Type B pancreatic cell (in vitro differentiated cells): Measurements from ENCODE around the gene OLFML2A. TPM values are rescaled to one million over a fixed set of nuclear protein-coding genes. Genes with fewer than 3 reads are reported as not detected.
A peak's percentile ranks its signal among the peaks of the same experiment; 100 is the strongest.

Experiments used
- DNase-seq: peaks from one replicate; pipeline ENCODE4 v3.0.0; 2021; ENCODE audit warnings: mixed read lengths; ENCODE audit not compliant: unreplicated experiment; ENCODE audit errors: extremely low spot score
- H3K27ac Mint-ChIP-seq: 2 replicates; pipeline ENCODE4 v1.8.0; 2021; ENCODE audit warnings: mild to moderate bottlenecking, mixed read lengths
- H3K27me3 Mint-ChIP-seq: 2 replicates; pipeline ENCODE4 v1.8.0; 2021; ENCODE audit warnings: mixed read lengths
- H3K36me3 Mint-ChIP-seq: 2 replicates; pipeline ENCODE4 v1.8.0; 2021; ENCODE audit warnings: mixed read lengths
- H3K4me1 Mint-ChIP-seq: one replicate; pipeline ENCODE4 v1.8.0; 2021; ENCODE audit warnings: mixed read lengths; ENCODE audit not compliant: unreplicated experiment
- H3K4me3 Mint-ChIP-seq: 2 replicates; pipeline ENCODE4 v1.8.0; 2021; ENCODE audit warnings: mild to moderate bottlenecking, mixed read lengths
- H3K9me3 Mint-ChIP-seq: 2 replicates; pipeline ENCODE4 v1.8.0; 2021; ENCODE audit warnings: mixed read lengths
- CTCF ChIP-seq: fragments of 200-600 bp; sonication (generic); conservative IDR thresholded peaks from 2 replicates; pipeline ENCODE4 v1.5.0; 2021; ENCODE audit warnings: antibody characterized with exemption, mild to moderate bottlenecking
- total RNA-seq: library from RNA; stranded (reverse); gene quantifications from 2 replicates; pipeline ENCODE4 v1.2.1, GENCODE V29; 2021; ENCODE audit warnings: low replicate concordance

Gene OLFML2A
- total RNA-seq, 1 donor from 2014 or later = 6.3 TPM

- H3K27me3 Mint-ChIP-seq = peaks cover 3% of the 10 kb centered on the region
- peaks cover 12% of the 10 kb centered on the region for H3K4me1 Mint-ChIP-seq
These were observed 75.3 kb downstream of the OLFML2A start for GRCh38 chr9:124852121-124852828.

GRCh38 chr9:124852829-124853531, 76.0 kb downstream of the OLFML2A start, which contains the start of gene WDR38:
Gene WDR38, plus strand, starts transcription at chr9:124853460. Its CDS starts 72 bp downstream, at chr9:124853532.
- peak within 1 kb of the TSS; percentile 81 for H3K4me3 Mint-ChIP-seq
- H3K36me3 Mint-ChIP-seq = no peaks in the 10 kb centered on the region
- DNase-seq = peak; percentile 88
- H3K4me1 Mint-ChIP-seq = peaks cover 12% of the 10 kb centered on the region
- H3K27ac Mint-ChIP-seq = peak within 1 kb of the TSS; percentile 79
- TF ChIP-seq CTCF = peak; percentile 100
- H3K9me3 Mint-ChIP-seq = no peaks in the 10 kb centered on the region
- H3K27me3 Mint-ChIP-seq = peaks cover 3% of the 10 kb centered on the region

More at GRCh38 chr9:124852121-124852828, 75.3 kb downstream of the OLFML2A start:
- no peak for TF ChIP-seq CTCF
- Mint-ChIP-seq H3K27ac (peak overlapping the region; percentile 79), H3K4me3 (peak overlapping the region; percentile 81), H3K36me3 (no peaks in the 10 kb centered on the region), H3K9me3 (no peaks in the 10 kb centered on the region)
- no peak for DNase-seq

- H3K9me3 Mint-ChIP-seq = no peaks in the 10 kb centered on the region
- peaks cover 12% of the 10 kb centered on the region for H3K4me1 Mint-ChIP-seq
- no peaks in the 10 kb centered on the region for H3K36me3 Mint-ChIP-seq
- no peak overlapping the region for H3K27ac Mint-ChIP-seq
- H3K4me3 Mint-ChIP-seq = peak overlapping the region; percentile 81
- peaks cover 3% of the 10 kb centered on the region for H3K27me3 Mint-ChIP-seq
- DNase-seq = no peak
- no peak for TF ChIP-seq CTCF
These were observed 76.7 kb downstream of the OLFML2A start for GRCh38 chr9:124853605-124854143.

GRCh38 chr9:124854161-124854560, 77.2 kb downstream of the OLFML2A start:
- DNase-seq = no peak
- peaks cover 12% of the 10 kb centered on the region for H3K4me1 Mint-ChIP-seq
- H3K36me3 Mint-ChIP-seq = no peaks in the 10 kb centered on the region
- no peak overlapping the region for H3K27ac Mint-ChIP-seq
- no peaks in the 10 kb centered on the region for H3K9me3 Mint-ChIP-seq
- TF ChIP-seq CTCF = no peak
- peaks cover 3% of the 10 kb centered on the region for H3K27me3 Mint-ChIP-seq
- peak overlapping the region; percentile 34 for H3K4me3 Mint-ChIP-seq

GRCh38 chr9:124854822-124855221, 77.9 kb downstream of the OLFML2A start:
- H3K27me3 Mint-ChIP-seq = peaks cover 3% of the 10 kb centered on the region
- TF ChIP-seq CTCF = no peak

More at GRCh38 chr9:124854822-124855221, 77.9 kb downstream of the OLFML2A start:
- Mint-ChIP-seq H3K36me3 (no peaks in the 10 kb centered on the region), H3K27ac (no peak overlapping the region), H3K4me1 (peaks cover 12% of the 10 kb centered on the region), H3K9me3 (no peaks in the 10 kb centered on the region), H3K4me3 (peak overlapping the region; percentile 8)
- DNase-seq = no peak
